GM12891 (cell line): ENCODE results near the gene ANKAR.

Experiments
- PAX5 ChIP-seq: IDR thresholded peaks from 2 replicates; pipeline ENCODE4 v1.6.1; 2011; ENCODE audit warnings: low read length, moderate library complexity, mild to moderate bottlenecking; ENCODE audit not compliant: insufficient read depth, severe bottlenecking
- POLR2A ChIP-seq: IDR thresholded peaks from 2 replicates; pipeline ENCODE4 v1.6.1; 2011; ENCODE audit warnings: low read depth, low read length, control low read depth
- POLR2AphosphoS5 ChIP-seq: IDR thresholded peaks from 2 replicates; pipeline ENCODE4 v1.6.1; 2011; ENCODE audit warnings: low read depth, low read length, control low read depth
- POU2F2 ChIP-seq: IDR thresholded peaks from 2 replicates; pipeline ENCODE4 v1.6.1; 2011; ENCODE audit warnings: low read depth, mild to moderate bottlenecking, control low read depth, low read length, moderate library complexity
- SPI1 ChIP-seq: IDR thresholded peaks from 2 replicates; pipeline ENCODE4 v1.6.1; 2011; ENCODE audit warnings: low read depth, low read length, control low read depth
- TAF1 ChIP-seq: IDR thresholded peaks from 2 replicates; pipeline ENCODE4 v1.6.1; 2011; ENCODE audit warnings: low read depth, low read length, control low read depth

DNA sequence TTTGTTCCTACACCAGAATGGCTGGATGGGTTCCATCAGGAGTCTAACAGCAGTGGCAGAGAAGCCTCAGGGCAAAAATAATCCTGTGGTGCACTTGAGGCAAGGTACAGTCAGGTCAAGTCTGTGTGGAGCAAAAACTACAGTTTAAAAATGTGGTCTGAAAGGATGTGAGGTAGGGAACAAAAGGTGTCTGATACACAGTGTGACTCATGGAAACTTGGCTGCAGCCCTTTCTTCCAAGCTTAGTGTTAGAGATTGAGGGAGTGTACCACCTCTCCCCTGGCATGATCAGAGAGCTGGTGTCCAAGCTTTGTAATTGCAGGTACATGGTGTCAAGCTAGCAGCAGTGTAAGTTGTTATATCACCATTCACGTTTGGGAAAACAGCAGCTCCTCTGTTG is 8.9 kb downstream of the ANKAR start:
- TF ChIP-seq POLR2AphosphoS5 (no peak), POLR2A (no peak), TAF1 (no peak), POU2F2 (no peak), SPI1 (no peak), PAX5 (no peak)
